Upper lobe of left lung (tissue), 6 donors: ENCODE results near the gene PLA2G2A. TPM values are rescaled to one million over a fixed set of nuclear protein-coding genes. Genes with fewer than 3 reads are reported as not detected.
"Not testable (repeated sequence)": the region's sequence is repeated elsewhere in the genome, so short reads cannot be mapped to it uniquely, and the experiment has no call there.

ENCODE experiments used
- ATAC-seq, 2 donors: fragments of 200-7000 bp; cut with Tn5 transposase; one replicate each; pipeline ENCODE4 v1.9.1; 2022; ENCODE audit warnings: mild to moderate bottlenecking in 2 of 2, moderate library complexity in 2 of 2; ENCODE audit not compliant: low FRiP score in 2 of 2
- DNase-seq, 2 donors: peaks; one replicate each; pipeline ENCODE4 v3.0.0-alpha.2; 2019 to 2020
- H3K27ac ChIP-seq, 4 donors: fragments of 200-600 bp; sonication (generic); one replicate each; pipeline ENCODE4 v1.5.1; 2016 to 2019
- H3K27me3 ChIP-seq, 4 donors: fragments of 200-600 bp; sonication (generic); one replicate each; pipeline ENCODE4 v1.5.1; 2017 to 2019
- H3K36me3 ChIP-seq, 4 donors: fragments of 200-600 bp; sonication (generic); one replicate each; pipeline ENCODE4 v1.5.1; 2016 to 2019
- H3K4me1 ChIP-seq, 4 donors: fragments of 200-600 bp; sonication (generic); one replicate each; pipeline ENCODE4 v1.5.1; 2018 to 2019
- H3K4me3 ChIP-seq, 4 donors: fragments of 200-600 bp; sonication (generic); one replicate each; pipeline ENCODE4 v1.5.1; 2017 to 2019; ENCODE audit warnings: mild to moderate bottlenecking in 2 of 4, moderate library complexity in 1 of 4
- H3K9me3 ChIP-seq, 4 donors: fragments of 200-600 bp; sonication (generic); one replicate each; pipeline ENCODE4 v1.5.1; 2018 to 2019
- EP300 ChIP-seq, 4 donors: sonication (generic); formaldehyde crosslinking; IDR thresholded peaks; one replicate each; pipeline ENCODE4 v1.5.1; 2017; ENCODE audit warnings: antibody characterized with exemption in 4 of 4, control low read depth in 2 of 4
- POLR2A ChIP-seq, 4 donors: fragments of 450-650 bp; IDR thresholded peaks; one replicate each; pipeline ENCODE4 v1.5.1; 2016 to 2017; ENCODE audit warnings: antibody characterized with exemption in 4 of 4, mild to moderate bottlenecking in 2 of 4
- POLR2AphosphoS5 ChIP-seq, 2 donors: sonication (generic); formaldehyde crosslinking; IDR thresholded peaks; one replicate each; pipeline ENCODE4 v1.5.1; 2017; ENCODE audit warnings: antibody characterized with exemption in 2 of 2
- WGBS, 2 donors: methylation state at CpG; one replicate each; pipeline ENCODE4 v1.1.5; 2017 to 2018; 5-methylcytosine and 5-hydroxymethylcytosine counted together
- total RNA-seq, 6 donors: library from RNA; depleted of rRNA in 4 of 6; stranded (reverse); fragments of >200 nt in 4 of 6; gene quantifications; one replicate each; pipeline versions ENCODE4 v1.1.0 to v1.2.1, GENCODE V29; 2016 to 2021
- TF ChIP-seq, protein P1 (sequence below), 6 experiments: fragments of 450-650 bp in 4 of 6; fragments of 200-600 bp in 2 of 6; sonication (generic) in 2 of 6; IDR thresholded peaks; one replicate each; pipeline ENCODE4 v1.5.1; 2016 to 2019; ENCODE audit warnings: antibody characterized with exemption in 6 of 6
- donor health status: DM: no; HTN: no; CAD: no; lungs with moderate emphysema.
- donor health status: DM: no; HTN: yes; CAD: no; lungs with severe emphysema.

PLA2G2A gene
- total RNA-seq, 6 donors from 2014 or later = 0.76 to 136 (median 14.9) TPM; not detected in 1

DNA sequence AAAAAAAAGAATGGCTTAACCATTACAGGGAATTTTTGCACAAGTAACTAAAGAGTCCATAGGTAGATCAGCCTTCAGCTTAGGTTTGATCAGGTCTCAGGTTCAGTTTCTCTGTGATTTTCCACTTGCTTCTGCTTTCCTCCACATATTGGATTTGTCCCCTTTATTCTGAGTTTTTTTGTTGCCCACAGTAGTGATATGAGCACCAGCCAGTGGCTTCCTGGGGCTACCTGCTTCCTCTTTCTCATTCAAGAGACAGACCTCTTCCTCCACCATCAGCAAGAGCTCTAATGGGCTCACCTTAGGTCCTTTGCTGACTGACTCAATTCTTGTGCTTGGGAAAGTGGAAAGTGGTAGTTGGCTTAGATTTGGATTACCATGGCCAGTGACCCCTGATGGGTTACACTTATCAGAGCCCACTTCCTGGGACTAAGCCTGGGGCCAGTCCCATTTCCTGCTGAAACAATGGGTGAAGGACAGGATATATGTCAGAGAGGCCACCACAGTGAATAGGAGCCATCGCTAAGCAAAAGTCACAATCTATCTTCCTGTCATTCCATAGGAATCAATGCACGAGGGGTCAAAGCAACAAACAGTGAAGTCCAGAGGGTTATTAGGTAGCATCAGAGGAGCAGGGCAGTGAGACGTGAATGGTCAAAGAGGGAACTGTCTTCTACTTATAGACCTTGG, 43.2 kb downstream of the PLA2G2A start:
- Histone ChIP-seq H3K36me3 (no peaks in the 10 kb centered on the region), H3K9me3 (peaks cover 3 to 19% (median 14%) of the 10 kb centered on the region in 4 donors), H3K4me3 (no peak overlapping the region), H3K27ac (no peak overlapping the region), H3K4me1 (no peaks in the 10 kb centered on the region), H3K27me3 (no peaks in the 10 kb centered on the region)
- TF ChIP-seq POLR2AphosphoS5 (IDR thresholded peaks at IDR 0.05) (no peak), EP300 (IDR thresholded peaks at IDR 0.05) (no peak), POLR2A (IDR thresholded peaks at IDR 0.05) (no peak)
- TF ChIP-seq, protein P1, sequence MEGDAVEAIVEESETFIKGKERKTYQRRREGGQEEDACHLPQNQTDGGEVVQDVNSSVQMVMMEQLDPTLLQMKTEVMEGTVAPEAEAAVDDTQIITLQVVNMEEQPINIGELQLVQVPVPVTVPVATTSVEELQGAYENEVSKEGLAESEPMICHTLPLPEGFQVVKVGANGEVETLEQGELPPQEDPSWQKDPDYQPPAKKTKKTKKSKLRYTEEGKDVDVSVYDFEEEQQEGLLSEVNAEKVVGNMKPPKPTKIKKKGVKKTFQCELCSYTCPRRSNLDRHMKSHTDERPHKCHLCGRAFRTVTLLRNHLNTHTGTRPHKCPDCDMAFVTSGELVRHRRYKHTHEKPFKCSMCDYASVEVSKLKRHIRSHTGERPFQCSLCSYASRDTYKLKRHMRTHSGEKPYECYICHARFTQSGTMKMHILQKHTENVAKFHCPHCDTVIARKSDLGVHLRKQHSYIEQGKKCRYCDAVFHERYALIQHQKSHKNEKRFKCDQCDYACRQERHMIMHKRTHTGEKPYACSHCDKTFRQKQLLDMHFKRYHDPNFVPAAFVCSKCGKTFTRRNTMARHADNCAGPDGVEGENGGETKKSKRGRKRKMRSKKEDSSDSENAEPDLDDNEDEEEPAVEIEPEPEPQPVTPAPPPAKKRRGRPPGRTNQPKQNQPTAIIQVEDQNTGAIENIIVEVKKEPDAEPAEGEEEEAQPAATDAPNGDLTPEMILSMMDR (IDR thresholded peaks at IDR 0.05) = no peak
- no peak for ATAC-seq
- 51 to 75% methylated on average over 3 of the region's 3 CpGs for WGBS, 2 donors
- DNase-seq = no peak

DNA sequence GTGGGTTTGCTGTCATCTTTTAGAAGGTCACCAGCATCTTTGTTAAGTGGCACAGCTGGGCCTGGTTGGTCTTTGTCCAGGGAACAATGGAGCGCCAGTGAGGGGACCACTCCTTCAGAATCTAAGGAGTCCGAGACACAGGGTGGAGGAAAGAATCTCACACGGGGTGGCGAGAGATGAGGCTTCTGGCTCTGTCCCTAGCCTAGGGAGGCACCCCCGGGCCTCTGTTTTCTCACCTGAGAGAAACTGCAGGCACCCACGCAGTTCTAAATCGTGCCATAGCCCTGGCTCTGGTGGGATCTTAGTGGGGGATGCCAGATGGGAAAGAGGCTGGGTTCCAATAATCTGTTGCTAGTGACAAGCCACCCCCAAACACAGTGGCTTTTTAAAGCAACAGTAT, 45.1 kb downstream of the PLA2G2A start:
- peaks cover 3 to 24% (median 16%) of the 10 kb centered on the region in 4 donors for H3K9me3 ChIP-seq
- H3K27me3 ChIP-seq = no peaks in the 10 kb centered on the region
- TF ChIP-seq POLR2A (IDR thresholded peaks at IDR 0.05) = no peak
- TF ChIP-seq POLR2AphosphoS5 (IDR thresholded peaks at IDR 0.05) = no peak
- TF ChIP-seq, protein P1 (IDR thresholded peaks at IDR 0.05) = no peak
- TF ChIP-seq EP300 (IDR thresholded peaks at IDR 0.05) = no peak
- H3K4me1 ChIP-seq = no peaks in the 10 kb centered on the region
- no peaks in the 10 kb centered on the region for H3K36me3 ChIP-seq
- no peak for DNase-seq
- no peak for ATAC-seq
- H3K4me3 ChIP-seq = no peak overlapping the region
- 80 to 93% methylated on average over 7 of the region's 7 CpGs for WGBS, 2 donors
- H3K27ac ChIP-seq = no peak overlapping the region

DNA sequence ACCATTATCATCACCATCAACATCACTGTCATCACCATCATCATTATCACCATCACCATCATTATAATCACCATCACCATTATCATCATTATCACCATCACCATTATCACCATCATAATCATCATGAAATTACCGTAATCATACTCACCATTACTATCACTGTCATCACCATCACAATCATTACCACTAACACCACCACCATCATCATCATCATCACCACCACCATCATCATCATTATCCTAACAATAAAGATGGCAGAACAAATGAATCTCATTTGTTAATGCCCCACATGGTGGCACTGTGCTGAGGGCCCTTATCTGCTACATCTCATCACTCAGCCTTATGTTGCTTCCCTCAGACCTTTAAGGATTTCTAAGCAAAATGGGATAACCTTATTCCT, 46.6 kb downstream of the PLA2G2A start:
- no peaks in the 10 kb centered on the region for H3K36me3 ChIP-seq
- ATAC-seq = no peak
- no peak overlapping the region for H3K27ac ChIP-seq
- H3K9me3 ChIP-seq = peaks cover 3 to 24% (median 16%) of the 10 kb centered on the region in 4 donors
- H3K4me1 ChIP-seq = no peaks in the 10 kb centered on the region
- H3K4me3 ChIP-seq = no peak overlapping the region
- TF ChIP-seq, protein P1 (IDR thresholded peaks at IDR 0.05) = no peak
- TF ChIP-seq POLR2AphosphoS5 (IDR thresholded peaks at IDR 0.05) = no peak
- TF ChIP-seq EP300 (IDR thresholded peaks at IDR 0.05) = no peak
- TF ChIP-seq POLR2A (IDR thresholded peaks at IDR 0.05) = no peak
- no peaks in the 10 kb centered on the region for H3K27me3 ChIP-seq
- DNase-seq = no peak
- 0% methylated on average over 1 of the region's 1 CpG for WGBS, 2 donors

DNA sequence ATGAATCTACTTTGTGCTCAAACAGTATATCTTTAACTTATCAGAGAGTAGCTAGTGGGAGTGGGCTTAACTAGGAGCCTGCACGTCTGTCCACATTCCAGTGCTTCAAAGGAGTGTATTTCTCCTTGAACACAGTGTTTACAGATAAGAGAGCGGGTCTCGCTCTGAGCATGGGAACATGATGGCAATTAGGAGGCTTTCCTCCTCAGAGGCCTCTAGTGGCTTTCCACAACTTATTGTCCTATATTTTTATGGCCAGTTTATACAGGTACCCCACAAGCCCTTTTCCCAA, 52.3 kb downstream of the PLA2G2A start:
- ATAC-seq, H3K4me1 ChIP-seq, H3K27me3 ChIP-seq, DNase-seq, H3K27ac ChIP-seq, H3K4me3 ChIP-seq, H3K36me3 ChIP-seq: not testable (repeated sequence)
- peaks cover 3 to 14% (median 11%) of the 10 kb centered on the region in 4 donors for H3K9me3 ChIP-seq
- WGBS, 2 donors = 55 to 59% methylated on average over 3 of the region's 3 CpGs

DNA sequence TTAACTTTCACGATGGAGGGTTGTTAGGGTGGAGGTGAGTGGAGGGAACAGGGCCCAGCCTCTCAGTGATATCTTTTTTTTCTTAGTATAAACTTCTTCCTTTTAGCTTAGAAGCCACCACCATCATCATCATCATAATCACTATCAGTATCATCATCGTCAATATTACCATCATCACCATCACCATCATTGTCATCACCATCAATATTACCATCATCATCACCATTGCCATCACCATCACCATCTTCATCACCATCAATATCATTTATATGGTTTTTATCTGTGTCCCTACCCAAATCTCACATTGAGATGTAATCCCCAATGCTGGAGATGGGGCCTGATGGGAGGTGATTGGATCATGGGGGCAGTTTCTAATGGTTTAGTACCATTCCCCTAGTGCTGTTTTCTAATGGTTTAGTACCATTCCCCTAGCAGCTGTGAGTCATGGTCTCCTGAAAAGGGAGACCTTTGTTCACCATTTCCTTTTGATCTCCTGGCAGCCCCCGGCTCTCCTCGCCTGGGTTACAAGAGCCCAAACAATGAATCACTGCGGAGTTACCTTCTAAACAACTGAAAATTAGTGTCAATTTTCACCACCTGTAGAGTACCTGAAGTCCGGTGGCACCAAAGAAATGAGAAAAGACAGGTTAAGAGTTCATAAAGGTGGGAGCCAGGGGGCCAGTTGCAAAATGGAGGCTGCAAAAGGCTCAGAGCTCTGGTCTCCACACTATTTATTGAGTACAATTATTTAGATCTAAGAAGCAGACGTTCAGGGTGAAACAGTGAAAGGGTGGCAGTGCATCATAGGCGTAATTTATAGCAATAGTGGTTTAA, 52.9 kb downstream of the PLA2G2A start:
- DNase-seq (no peak), ATAC-seq (no peak)
- TF ChIP-seq, protein P1 (IDR thresholded peaks at IDR 0.05) = no peak
- TF ChIP-seq POLR2A (IDR thresholded peaks at IDR 0.05) (no peak), EP300 (IDR thresholded peaks at IDR 0.05) (no peak), POLR2AphosphoS5 (IDR thresholded peaks at IDR 0.05) (no peak)
- Histone ChIP-seq H3K27me3 (no peaks in the 10 kb centered on the region), H3K4me3 (no peak overlapping the region), H3K4me1 (no peaks in the 10 kb centered on the region), H3K9me3 (peaks cover 0 to 9% (median 5%) of the 10 kb centered on the region in 4 donors), H3K27ac (no peak overlapping the region), H3K36me3 (no peaks in the 10 kb centered on the region)
- WGBS, 2 donors = 60 to 68% methylated on average over 8 of the region's 8 CpGs

Other genes with a start within 250 kb of the PLA2G2A start
- gene TMCO4, start 179.7 kb downstream of the PLA2G2A start, total RNA-seq = 10 to 100 TPM; 19.1 to 46.1 (median 24.9) TPM
- gene RNF186, start 164.3 kb downstream of the PLA2G2A start, total RNA-seq = not detected
- gene OTUD3, start 97.2 kb downstream of the PLA2G2A start, total RNA-seq = 1 to 10 TPM; 3.1 to 8.6 (median 6.9) TPM
- gene PLA2G2E, start 56.0 kb downstream of the PLA2G2A start, total RNA-seq = not detected
- gene PLA2G5, start 90.6 kb upstream of the PLA2G2A start, total RNA-seq = 1 to 10 TPM in 5 of 6 donors, not detected in 1; 1.4 to 5.1 (median 3.1) TPM
- gene PLA2G2D, start 139.9 kb upstream of the PLA2G2A start, total RNA-seq = under 1 TPM in 2 of 6 donors, not detected in 4; 0.13 to 0.29 TPM
- gene PLA2G2F, start 159.7 kb upstream of the PLA2G2A start, total RNA-seq = not detected
- gene UBXN10, start 206.5 kb upstream of the PLA2G2A start, total RNA-seq = 10 to 100 TPM in 1 of 6 donors, 1 to 10 TPM in 4, under 1 TPM in 1; 0.86 to 29.8 (median 6.5) TPM
- gene PLA2G2C, start 206.9 kb upstream of the PLA2G2A start, total RNA-seq = under 1 TPM in 1 of 6 donors, not detected in 5; 0.30 TPM